K562 (cell line): Measurements from ENCODE around the gene SLC7A1. TPM values are rescaled to one million over a fixed set of nuclear protein-coding genes. Genes with fewer than 3 reads are reported as not detected.

Source experiments
- ATAC-seq: fragments of 200-7000 bp; cut with Tn5 transposase; 3 replicates; pipeline ENCODE4 v1.9.1; 2020; ENCODE audit warnings: moderate library complexity
- BruUV-seq: library from RNA; stranded (reverse); fragments of 400-500 nt; replicated peaks from 2 replicates; lab custom pipeline; 2021; lab: Mats Ljungman, UMichigan
- CTCF ChIA-PET: fragments of 300-600 bp; formaldehyde crosslinking; extraction: SDS; loops from one replicate; lab custom pipeline; 2021; ENCODE audit warnings: low intra/inter-chr PET ratio; lab: Yijun Ruan, JAX
- POLR2A ChIA-PET: fragments of 300-600, 350-650 bp; sonication (Branson Sonifier 250); formaldehyde crosslinking; extraction: SDS; loops from one replicate; lab custom pipeline; 2021; ENCODE audit warnings: antibody characterized with exemption, inconsistent platforms; lab: Yijun Ruan, JAX
- DNase-seq, 4 experiments: peaks; one replicate each; pipeline versions ENCODE4 v3.0.0 to v3.0.0-alpha.2; 2011 to 2018; ENCODE audit warnings: low spot score in 3 of 4, mixed read lengths in 3 of 4; ENCODE audit errors: extremely low read depth in 1 of 4
- FAIRE-seq: peaks from 2 replicates; lab custom pipeline; 2011; peaks lifted over from hg19 to GRCh38; lab: Jason Lieb, UNC
- H2AFZ ChIP-seq: 2 replicates; pipeline ENCODE4 v1.6.0; 2011; ENCODE audit warnings: low read depth, low read length, control low read depth, inconsistent platforms
- H3K27ac ChIP-seq: fragments of 200-600 bp; 3 replicates; pipeline ENCODE4 v1.8.0; 2011; ENCODE audit warnings: low read depth, mild to moderate bottlenecking, control low read depth, inconsistent platforms, low read length, moderate library complexity, mixed read lengths; ENCODE audit errors: extremely low read depth
- H3K27me3 ChIP-seq, 2 experiments: fragments of 300-600 bp in 1 of 2; 2 replicates in 1 of 2; 3 replicates in 1 of 2; pipeline versions ENCODE4 v1.6.0 to v1.8.0; 2011; ENCODE audit warnings: inconsistent platforms in 2 of 2, low read length in 2 of 2, mild to moderate bottlenecking in 1 of 2, mixed read lengths in 1 of 2, moderate library complexity in 1 of 2; ENCODE audit not compliant: control insufficient read depth in 2 of 2, insufficient read depth in 2 of 2
- H3K36me3 ChIP-seq: fragments of 300-600 bp; 3 replicates; pipeline ENCODE4 v1.8.0; 2011; ENCODE audit warnings: mild to moderate bottlenecking, low read length, inconsistent platforms; ENCODE audit not compliant: control insufficient read depth, insufficient read depth
- H3K4me1 ChIP-seq, 2 experiments: fragments of 200-600 bp in 1 of 2; replicated peaks in 1 of 2; 2 replicates in 1 of 2; 3 replicates in 1 of 2; pipeline versions ENCODE4 v1.5.1 to v1.8.0; 2011; ENCODE audit warnings: inconsistent platforms in 2 of 2, low read length in 2 of 2, mild to moderate bottlenecking in 1 of 2, mixed read lengths in 1 of 2, moderate library complexity in 1 of 2; ENCODE audit not compliant: control insufficient read depth in 2 of 2, insufficient read depth in 2 of 2
- H3K4me2 ChIP-seq: 2 replicates; pipeline ENCODE4 v1.6.1; 2011; ENCODE audit warnings: low read length, control low read depth, inconsistent platforms, mixed read lengths; ENCODE audit not compliant: insufficient read depth
- H3K4me3 ChIP-seq: fragments of 200-600 bp; sonication (generic), shearing (Covaris generic); 2 replicates; pipeline ENCODE4 v1.5.1; 2016; ENCODE audit warnings: control low read depth, inconsistent platforms
- H3K79me2 ChIP-seq: fragments of 200-600 bp; 3 replicates; pipeline ENCODE4 v1.8.0; 2011; ENCODE audit warnings: low read length, inconsistent platforms; ENCODE audit not compliant: control insufficient read depth, insufficient read depth
- H3K9ac ChIP-seq, 2 experiments: 2 replicates each; pipeline versions ENCODE4 v1.6.0 to v1.6.1; 2011; ENCODE audit warnings: low read depth in 2 of 2, low read length in 2 of 2, control low read depth in 1 of 2, inconsistent platforms in 1 of 2, mild to moderate bottlenecking in 1 of 2, mixed read lengths in 1 of 2; ENCODE audit not compliant: insufficient read depth in 1 of 2
- H3K9me1 ChIP-seq: one replicate; pipeline ENCODE4 v1.6.0; 2011; ENCODE audit warnings: inconsistent platforms, mild to moderate bottlenecking, low read length, moderate library complexity; ENCODE audit not compliant: control insufficient read depth, insufficient read depth
- H3K9me3 ChIP-seq: replicated peaks from 2 replicates; pipeline ENCODE4 v1.5.1; 2011; ENCODE audit warnings: low read depth, low read length, inconsistent platforms; ENCODE audit not compliant: control insufficient read depth, insufficient read depth
- H4K20me1 ChIP-seq: replicated peaks from 2 replicates; pipeline ENCODE4 v1.6.1; 2011; ENCODE audit warnings: low read length, inconsistent platforms, mixed read lengths; ENCODE audit not compliant: control insufficient read depth, insufficient read depth
- ADNP ChIP-seq: fragments of 200-800 bp; sonication (Bioruptor generic); IDR thresholded peaks from 2 replicates; pipeline ENCODE4 v1.6.1; 2016; ENCODE audit warnings: missing genetic modification characterization, missing compliant biosample characterization
- ARID1B ChIP-seq: fragments of 450-650 bp; IDR thresholded peaks from 2 replicates; pipeline ENCODE4 v1.6.1; 2016; ENCODE audit warnings: antibody characterized with exemption, mild to moderate bottlenecking, inconsistent platforms
- MBD2 ChIP-seq: sonication (generic); IDR thresholded peaks from 2 replicates; pipeline ENCODE4 v1.6.1; 2016; ENCODE audit warnings: low read depth, borderline replicate concordance
- PCBP1 ChIP-seq: fragments of 200-400 bp; formaldehyde crosslinking; IDR thresholded peaks from 2 replicates; pipeline ENCODE4 v1.6.1; 2018; ENCODE audit warnings: mild to moderate bottlenecking, low read depth, low read length; ENCODE audit not compliant: poor library complexity, severe bottlenecking
- POLR3A ChIP-seq: IDR thresholded peaks from 2 replicates; pipeline ENCODE4 v1.6.1; 2011; ENCODE audit warnings: borderline replicate concordance, mild to moderate bottlenecking, moderate library complexity; ENCODE audit not compliant: insufficient read length, insufficient read depth; ENCODE audit errors: extremely low read depth
- RBBP5 ChIP-seq: fragments of 200-600 bp; sonication (generic); IDR thresholded peaks from 2 replicates; pipeline ENCODE4 v1.6.1; 2012; ENCODE audit warnings: borderline replicate concordance, mild to moderate bottlenecking, low read length, control low read depth, inconsistent platforms; ENCODE audit not compliant: insufficient read depth, poor library complexity, severe bottlenecking
- WGBS: fragments of 100-300 bp; shearing (Covaris generic); methylation state at CpG from one replicate; pipeline ENCODE4 v1.1.6; 2016; ENCODE audit warnings: low coverage, mixed read lengths; ENCODE audit not compliant: insufficient coverage; ENCODE audit errors: missing lambda C conversion rate; 5-methylcytosine and 5-hydroxymethylcytosine counted together
- in situ Hi-C: fragments of 300-500 bp; cut with MboI; formaldehyde crosslinking; loops from 4 replicates; pipeline ENCODE4 v1.15.0; 2018; ENCODE audit warnings: inconsistent platforms, mixed read lengths
- intact Hi-C: fragments of 100-400 bp; cut with micrococcal nuclease; formaldehyde crosslinking; loops from 2 replicates; pipeline ENCODE4 v1.14.2; 2022
- polyA plus RNA-seq, 8 experiments: library from polyadenylated mRNA; depleted of rRNA in 4 of 8; stranded (reverse) in 5 of 8; unstranded in 3 of 8; fragments of >200 nt; fragmentation: Nextera tagmentation in 2 of 8; fragmentation: Illumina TruSeq in 1 of 8; extraction: Ambion mirVana in 2 of 8; extraction: Trizol in 1 of 8; gene quantifications; 2 replicates each; pipeline versions ENCODE4 v1.2.1 to v1.2.3, GENCODE V29; 2011 to 2014; ENCODE audit warnings: inconsistent platforms in 1 of 8, missing spikeins in 1 of 8
- total RNA-seq, 7 experiments: library from RNA; depleted of rRNA in 6 of 7; stranded (reverse); fragments of >200 nt in 6 of 7; fragmentation: Illumina TruSeq in 2 of 7; extraction: Trizol in 2 of 7; gene quantifications; 2 replicates each; pipeline versions ENCODE4 v1.2.1 to v1.2.3, GENCODE V29; 2011 to 2021; ENCODE audit warnings: low replicate concordance in 1 of 7
- TF ChIP-seq, protein P1 (sequence below): IDR thresholded peaks from 3 replicates; pipeline ENCODE4 v1.6.1; 2011; ENCODE audit warnings: borderline replicate concordance, mild to moderate bottlenecking; ENCODE audit not compliant: insufficient read length, insufficient read depth

Gene SLC7A1
- total and polyA plus RNA-seq, 9 of the 15 experiments (the other 6 are each of a cell fraction or from before 2014, with no cell fraction given) = 3.3 to 69.7 (median 10.8) TPM

DNA sequence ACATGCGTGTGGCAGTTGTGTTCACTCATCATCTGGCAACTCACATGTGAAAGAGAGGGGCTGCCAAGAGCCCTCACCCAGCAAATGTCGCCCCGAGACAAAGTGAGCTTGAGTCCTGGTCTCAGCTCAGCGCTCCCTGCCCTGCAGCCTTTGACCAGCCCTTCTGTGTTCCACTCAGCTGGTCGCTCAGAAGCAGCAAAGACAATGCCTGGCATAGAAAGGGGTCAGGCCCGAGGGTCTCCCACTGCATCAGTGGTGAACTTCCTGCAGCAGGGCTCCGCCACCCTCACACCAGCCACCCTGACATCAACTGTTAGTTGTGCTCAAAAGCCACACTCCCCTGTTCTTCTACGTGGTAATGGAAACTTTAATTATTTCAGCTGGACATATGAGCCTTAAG is 68.0 kb downstream of the SLC7A1 start:
- ATAC-seq (no peak), FAIRE-seq (no peak), DNase-seq (no peak)
- WGBS = 90% methylated on average over 6 of the region's 8 CpGs
- no peak overlapping the region for H3K4me3 ChIP-seq
- no peaks in the 10 kb centered on the region for H3K27me3 ChIP-seq
- H2AFZ ChIP-seq = no peak overlapping the region
- POLR2A ChIA-PET = no interaction called here
- H3K36me3 ChIP-seq = peaks cover 65% of the 10 kb centered on the region; the same call in 2 of the 3 replicates
- H3K4me1 ChIP-seq = no peaks in the 10 kb centered on the region
- in situ Hi-C loops = no loop called here
- H3K79me2 ChIP-seq = no peaks in the 10 kb centered on the region
- no TSS peak for BruUV-seq
- H3K9me3 ChIP-seq = no peaks in the 10 kb centered on the region
- no peak for TF ChIP-seq POLR3A
- TF ChIP-seq, protein P1, sequence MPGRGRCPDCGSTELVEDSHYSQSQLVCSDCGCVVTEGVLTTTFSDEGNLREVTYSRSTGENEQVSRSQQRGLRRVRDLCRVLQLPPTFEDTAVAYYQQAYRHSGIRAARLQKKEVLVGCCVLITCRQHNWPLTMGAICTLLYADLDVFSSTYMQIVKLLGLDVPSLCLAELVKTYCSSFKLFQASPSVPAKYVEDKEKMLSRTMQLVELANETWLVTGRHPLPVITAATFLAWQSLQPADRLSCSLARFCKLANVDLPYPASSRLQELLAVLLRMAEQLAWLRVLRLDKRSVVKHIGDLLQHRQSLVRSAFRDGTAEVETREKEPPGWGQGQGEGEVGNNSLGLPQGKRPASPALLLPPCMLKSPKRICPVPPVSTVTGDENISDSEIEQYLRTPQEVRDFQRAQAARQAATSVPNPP = no peak
- TF ChIP-seq ADNP = no peak
- TF ChIP-seq RBBP5 = no peak
- no peak for TF ChIP-seq PCBP1
- TF ChIP-seq MBD2 = no peak
- no peak for TF ChIP-seq ARID1B
- H3K4me2 ChIP-seq = no peak overlapping the region
- CTCF ChIA-PET = no interaction called here
- H3K27ac ChIP-seq = no peak overlapping the region
- H3K9ac ChIP-seq = no peak overlapping the region
- no peaks in the 10 kb centered on the region for H4K20me1 ChIP-seq
- H3K9me1 ChIP-seq = no peaks in the 10 kb centered on the region
- intact Hi-C loops = no loop called here
